ENCODE data around the gene ARHGAP44.

ARHGAP44 gene

GRCh38 chr17:12773153-12773552 is 16.1 kb upstream of the ARHGAP44 start:
- POLR2A ChIA-PET = no interaction called here
- TF ChIP-seq FOXK2 (IDR thresholded peaks at IDR 0.05) (no peak), HDGF (IDR thresholded peaks at IDR 0.05; ENCODE audit: borderline replicate concordance) (no peak), LEF1 (IDR thresholded peaks at IDR 0.05; ENCODE audit: borderline replicate concordance) (no peak), BHLHE40 (IDR thresholded peaks at IDR 0.05; ENCODE audit: borderline replicate concordance) (no peak), CTBP1 (IDR thresholded peaks at IDR 0.05; ENCODE audit: borderline replicate concordance) (no peak)
- CTCF ChIA-PET = no interaction called here
- no peak for DNase-seq (ENCODE audit: extremely low spot score)

- POLR2A ChIA-PET = no interaction called here
- CTCF ChIA-PET = no interaction called here
Measured at GRCh38 chr17:12789075-12789480, 220 bp upstream of the ARHGAP44 start.

GRCh38 chr17:12790249-12791106 is 1.2 kb downstream of the ARHGAP44 start:
- ChIA-PET POLR2A (interaction anchor here (0.6 kb wide), 1 partner anchor 14 kb away, joined by 3 read pairs; no protein-coding TSS in a partner anchor), CTCF (no interaction called here)
- no peak for TF ChIP-seq FOXK2 (IDR thresholded peaks at IDR 0.05)
- no peak for TF ChIP-seq SUZ12 (IDR thresholded peaks at IDR 0.05)
- TF ChIP-seq HDGF (IDR thresholded peaks at IDR 0.05; ENCODE audit: borderline replicate concordance) = no peak
- TF ChIP-seq L3MBTL2 (conservative IDR thresholded peaks at IDR 0.05) = no peak
- TF ChIP-seq TARDBP (IDR thresholded peaks at IDR 0.05) = no peak
- TF ChIP-seq NFRKB (IDR thresholded peaks at IDR 0.05) = no peak
- no peak for TF ChIP-seq LEF1 (IDR thresholded peaks at IDR 0.05; ENCODE audit: borderline replicate concordance)
- peak; percentile 19 for DNase-seq (ENCODE audit: extremely low spot score)

More at GRCh38 chr17:12789075-12789480, 220 bp upstream of the ARHGAP44 start:
- TF ChIP-seq FOXK2 (IDR thresholded peaks at IDR 0.05) (no peak), FOXM1 (IDR thresholded peaks at IDR 0.05; ENCODE audit: borderline replicate concordance) (no peak), ARNT (IDR thresholded peaks at IDR 0.05) (no peak), SP1 (IDR thresholded peaks at IDR 0.05) (no peak), TARDBP (IDR thresholded peaks at IDR 0.05) (no peak), PKNOX1 (IDR thresholded peaks at IDR 0.05) (no peak), SUZ12 (IDR thresholded peaks at IDR 0.05) (no peak), NFRKB (IDR thresholded peaks at IDR 0.05) (no peak), CTBP1 (IDR thresholded peaks at IDR 0.05; ENCODE audit: borderline replicate concordance) (no peak), HDGF (IDR thresholded peaks at IDR 0.05; ENCODE audit: borderline replicate concordance) (no peak), L3MBTL2 (conservative IDR thresholded peaks at IDR 0.05) (no peak), FOXA1 (IDR thresholded peaks at IDR 0.05) (no peak)
- no peak for DNase-seq (ENCODE audit: extremely low spot score)

- ChIA-PET POLR2A (no interaction called here), CTCF (no interaction called here)
- TF ChIP-seq NFRKB (IDR thresholded peaks at IDR 0.05) (no peak), LEF1 (IDR thresholded peaks at IDR 0.05; ENCODE audit: borderline replicate concordance) (no peak)
Measured at GRCh38 chr17:12794919-12795532, 5.7 kb downstream of the ARHGAP44 start.

GRCh38 chr17:12800855-12801365 is 11.6 kb downstream of the ARHGAP44 start:
- CTCF ChIA-PET = interaction anchor here (0.5 kb wide), 1 partner anchor 59 kb away, joined by 3 read pairs; no protein-coding TSS in a partner anchor

More at GRCh38 chr17:12794919-12795532, 5.7 kb downstream of the ARHGAP44 start:
- no peak for DNase-seq (ENCODE audit: extremely low spot score)

GRCh38 chr17:12806630-12807029 is 17.3 kb downstream of the ARHGAP44 start:
- TF ChIP-seq ZNF384 (IDR thresholded peaks at IDR 0.05) (no peak), BHLHE40 (IDR thresholded peaks at IDR 0.05; ENCODE audit: borderline replicate concordance) (no peak), FOXM1 (IDR thresholded peaks at IDR 0.05; ENCODE audit: borderline replicate concordance) (no peak), TARDBP (IDR thresholded peaks at IDR 0.05) (no peak), L3MBTL2 (conservative IDR thresholded peaks at IDR 0.05) (no peak), CTBP1 (IDR thresholded peaks at IDR 0.05; ENCODE audit: borderline replicate concordance) (no peak), PKNOX1 (IDR thresholded peaks at IDR 0.05) (no peak), FOXA1 (IDR thresholded peaks at IDR 0.05) (no peak), LEF1 (IDR thresholded peaks at IDR 0.05; ENCODE audit: borderline replicate concordance) (no peak), SUZ12 (IDR thresholded peaks at IDR 0.05) (no peak), ELF4 (IDR thresholded peaks at IDR 0.05) (no peak), HDGF (IDR thresholded peaks at IDR 0.05; ENCODE audit: borderline replicate concordance) (no peak), FOXK2 (IDR thresholded peaks at IDR 0.05) (no peak), SP1 (IDR thresholded peaks at IDR 0.05) (no peak), NFRKB (IDR thresholded peaks at IDR 0.05) (no peak), ARNT (IDR thresholded peaks at IDR 0.05) (no peak)
- POLR2A ChIA-PET = no interaction called here
- CTCF ChIA-PET = no interaction called here
- no peak for DNase-seq (ENCODE audit: extremely low spot score)

More at GRCh38 chr17:12800855-12801365, 11.6 kb downstream of the ARHGAP44 start:
- no peak for DNase-seq (ENCODE audit: extremely low spot score)
- no peak for TF ChIP-seq FOXA1 (IDR thresholded peaks at IDR 0.05)
- no peak for TF ChIP-seq SUZ12 (IDR thresholded peaks at IDR 0.05)
- TF ChIP-seq L3MBTL2 (conservative IDR thresholded peaks at IDR 0.05) = no peak
- TF ChIP-seq BHLHE40 (IDR thresholded peaks at IDR 0.05; ENCODE audit: borderline replicate concordance) = no peak
- no peak for TF ChIP-seq LEF1 (IDR thresholded peaks at IDR 0.05; ENCODE audit: borderline replicate concordance)
- no peak for TF ChIP-seq SP1 (IDR thresholded peaks at IDR 0.05)
- TF ChIP-seq ARNT (IDR thresholded peaks at IDR 0.05) = no peak
- no peak for TF ChIP-seq PKNOX1 (IDR thresholded peaks at IDR 0.05)
- no peak for TF ChIP-seq NFRKB (IDR thresholded peaks at IDR 0.05)
- no peak for TF ChIP-seq ZNF384 (IDR thresholded peaks at IDR 0.05)
- no peak for TF ChIP-seq ELF4 (IDR thresholded peaks at IDR 0.05)
- TF ChIP-seq CTBP1 (IDR thresholded peaks at IDR 0.05; ENCODE audit: borderline replicate concordance) = no peak
- no peak for TF ChIP-seq TARDBP (IDR thresholded peaks at IDR 0.05)
- no peak for TF ChIP-seq FOXK2 (IDR thresholded peaks at IDR 0.05)
- no peak for TF ChIP-seq HDGF (IDR thresholded peaks at IDR 0.05; ENCODE audit: borderline replicate concordance)
- no peak for TF ChIP-seq FOXM1 (IDR thresholded peaks at IDR 0.05; ENCODE audit: borderline replicate concordance)
- POLR2A ChIA-PET = no interaction called here

Measured in HEK293T (cell line).